A549 (cell line): ENCODE measurements around the gene BCAS3. TPM values are rescaled to one million over a fixed set of nuclear protein-coding genes. Genes with fewer than 3 reads are reported as not detected.
A peak's percentile ranks its signal among the peaks of the same experiment; 100 is the strongest.

Experiments used
- ATAC-seq, 2 experiments: fragments of 200-7000 bp in 1 of 2; fragments of >200 bp in 1 of 2; cut with Nextera tagmentation in 1 of 2; cut with Tn5 transposase in 1 of 2; 3 replicates each; pipeline versions ENCODE4 v1.8.0 to v1.9.1; 2018 to 2020; ENCODE audit warnings: mild to moderate bottlenecking in 1 of 2, moderate library complexity in 1 of 2
- CTCF ChIA-PET: fragments of 300-600 bp; sonication (Branson Sonifier 250); formaldehyde crosslinking; extraction: SDS; loops from one replicate; lab custom pipeline; 2021; ENCODE audit warnings: antibody characterized with exemption, inconsistent platforms; lab: Yijun Ruan, JAX
- POLR2A ChIA-PET: fragments of 350-600 bp; formaldehyde crosslinking; extraction: SDS; loops from one replicate; lab custom pipeline; 2021; ENCODE audit warnings: antibody characterized with exemption, inconsistent platforms; lab: Yijun Ruan, JAX
- DNase-seq, 2 experiments: peaks; one replicate each; pipeline versions ENCODE4 v3.0.0 to v3.0.0-alpha.2; 2011 to 2016; ENCODE audit warnings: low read depth in 1 of 2, low spot score in 1 of 2
- FAIRE-seq: peaks from 2 replicates; lab custom pipeline; 2011; peaks lifted over from hg19 to GRCh38; lab: Jason Lieb, UNC
- H3K27ac ChIP-seq, 2 experiments: fragments of >200 bp; sonication (Bioruptor Twin); formaldehyde crosslinking; 3 replicates each; pipeline ENCODE4 v1.5.1; 2016 to 2017
- H3K4me1 ChIP-seq: fragments of >200 bp; sonication (Bioruptor Twin); formaldehyde crosslinking; 3 replicates; pipeline ENCODE4 v1.6.1; 2016
- H3K4me2 ChIP-seq: fragments of >200 bp; sonication (Bioruptor Twin); formaldehyde crosslinking; 3 replicates; pipeline ENCODE4 v1.6.1; 2016
- H3K4me3 ChIP-seq: fragments of >200 bp; sonication (Bioruptor Twin); formaldehyde crosslinking; 3 replicates; pipeline ENCODE4 v1.5.1; 2016
- H3K9me3 ChIP-seq: fragments of >200 bp; sonication (Bioruptor Twin); formaldehyde crosslinking; 3 replicates; pipeline ENCODE4 v1.6.1; 2016
- BCL3 ChIP-seq: fragments of >200 bp; sonication (Bioruptor Twin); formaldehyde crosslinking; IDR thresholded peaks from 3 replicates; pipeline ENCODE4 v1.6.1; 2016
- CTCF ChIP-seq: fragments of >200 bp; sonication (Bioruptor Twin); formaldehyde crosslinking; IDR thresholded peaks from 3 replicates; pipeline ENCODE4 v1.5.1; 2016
- EP300 ChIP-seq, 2 experiments: fragments of >200 bp; sonication (Bioruptor Twin); formaldehyde crosslinking; IDR thresholded peaks; 2 replicates in 1 of 2; 3 replicates in 1 of 2; pipeline ENCODE4 v1.6.1; 2016 to 2017
- ESRRA ChIP-seq: fragments of 150-350 bp; IDR thresholded peaks from 2 replicates; pipeline ENCODE4 v1.6.1; 2014; ENCODE audit warnings: mild to moderate bottlenecking, low read length, borderline replicate concordance
- GATA3 ChIP-seq: IDR thresholded peaks from 2 replicates; pipeline ENCODE4 v1.6.1; 2012; ENCODE audit warnings: borderline replicate concordance
- HDAC2 ChIP-seq: fragments of 200-600 bp; sonication (generic); IDR thresholded peaks from 2 replicates; pipeline ENCODE4 v1.6.1; 2016
- HOXB13 ChIP-seq: fragments of 250-450 bp; sonication (Bioruptor Pico); IDR thresholded peaks from 2 replicates; pipeline ENCODE4 v1.5.0; 2020; ENCODE audit warnings: low read depth, mild to moderate bottlenecking, moderate library complexity
- HOXB5 ChIP-seq: fragments of 250-450 bp; sonication (Bioruptor Pico); IDR thresholded peaks from 2 replicates; pipeline ENCODE4 v1.5.0; 2020; ENCODE audit warnings: mild to moderate bottlenecking, moderate library complexity
- JUN ChIP-seq, 2 experiments: fragments of >200 bp; sonication (Bioruptor Twin); formaldehyde crosslinking; IDR thresholded peaks; 2 replicates in 1 of 2; 3 replicates in 1 of 2; pipeline ENCODE4 v1.6.1; 2016 to 2017
- JUNB ChIP-seq: fragments of >200 bp; sonication (Bioruptor Twin); formaldehyde crosslinking; IDR thresholded peaks from 2 replicates; pipeline ENCODE4 v1.6.1; 2016
- KDM1A ChIP-seq: fragments of 200-600 bp; sonication (generic); IDR thresholded peaks from 2 replicates; pipeline ENCODE4 v1.6.1; 2016; ENCODE audit warnings: low read depth, mild to moderate bottlenecking
- MAX ChIP-seq: IDR thresholded peaks from 2 replicates; pipeline ENCODE4 v1.6.1; 2012
- NPAS2 ChIP-seq: fragments of 250-450 bp; sonication (Bioruptor Pico); IDR thresholded peaks from 2 replicates; pipeline ENCODE4 v1.8.0; 2022; ENCODE audit warnings: mild to moderate bottlenecking, moderate library complexity, borderline replicate concordance
- NR3C1 ChIP-seq: fragments of >200 bp; sonication (Bioruptor Twin); formaldehyde crosslinking; IDR thresholded peaks from 3 replicates; pipeline ENCODE4 v1.6.1; 2017
- PBX3 ChIP-seq: IDR thresholded peaks from 2 replicates; pipeline ENCODE4 v1.6.1; 2012
- RAD21 ChIP-seq, 2 experiments: fragments of >200 bp in 1 of 2; sonication (Bioruptor Twin) in 1 of 2; formaldehyde crosslinking in 1 of 2; IDR thresholded peaks in 1 of 2; conservative IDR thresholded peaks in 1 of 2; 2 replicates in 1 of 2; 3 replicates in 1 of 2; pipeline ENCODE4 v1.6.1; 2012 to 2018; ENCODE audit warnings: inconsistent platforms in 1 of 2
- RARB ChIP-seq: fragments of 250-450 bp; sonication (Bioruptor Pico); IDR thresholded peaks from 2 replicates; pipeline ENCODE4 v1.8.0; 2021; ENCODE audit warnings: mild to moderate bottlenecking, moderate library complexity
- RNF2 ChIP-seq: fragments of 200-600 bp; sonication (generic); IDR thresholded peaks from 2 replicates; pipeline ENCODE4 v1.6.1; 2016; ENCODE audit warnings: low read depth, mild to moderate bottlenecking, antibody characterized with exemption, moderate library complexity, borderline replicate concordance
- SMC3 ChIP-seq: fragments of >200 bp; sonication (Bioruptor Twin); formaldehyde crosslinking; IDR thresholded peaks from 3 replicates; pipeline ENCODE4 v1.6.1; 2018; ENCODE audit warnings: inconsistent platforms
- USF2 ChIP-seq: fragments of 450-650 bp; IDR thresholded peaks from 2 replicates; pipeline ENCODE4 v1.6.1; 2014; ENCODE audit warnings: antibody characterized with exemption
- ZFP36 ChIP-seq: fragments of 450-650 bp; IDR thresholded peaks from 2 replicates; pipeline ENCODE4 v1.6.1; 2014; ENCODE audit warnings: borderline replicate concordance; ENCODE audit not compliant: partially characterized antibody
- ZNF302 ChIP-seq: fragments of 250-450 bp; sonication (Bioruptor Pico); IDR thresholded peaks from 2 replicates; pipeline ENCODE4 v1.9.0; 2021; ENCODE audit warnings: inconsistent platforms, mild to moderate bottlenecking, moderate library complexity
- WGBS: methylation state at CpG from one replicate; pipeline ENCODE4 v1.1.6; 2017; ENCODE audit errors: missing lambda C conversion rate; 5-methylcytosine and 5-hydroxymethylcytosine counted together
- polyA plus RNA-seq, 4 experiments: library from polyadenylated mRNA; depleted of rRNA in 3 of 4; stranded (reverse); fragments of >200 nt; fragmentation: RNase III in 1 of 4; extraction: RNeasy Plus Mini Kit Qiagen cat#74134 plus additional on column Dnase treatment in 1 of 4; gene quantifications; 2 replicates in 3 of 4; 3 replicates in 1 of 4; pipeline ENCODE4 v1.2.3, GENCODE V29; 2011 to 2017

Gene BCAS3
- polyA plus RNA-seq, 2 of the 4 experiments (the other 2 are of a cell fraction), result 14.7 to 43.4 TPM

GRCh38 chr17:61406971-61407911 lies 729.6 kb downstream of the BCAS3 start:
- DNase-seq (no peak), FAIRE-seq (no peak), ATAC-seq (no peak)
- Histone ChIP-seq H3K4me1 (peaks cover 4% of the 10 kb centered on the region; the same call in 2 of the 3 replicates), H3K4me3 (no peak overlapping the region), H3K9me3 (no peaks in the 10 kb centered on the region), H3K4me2 (no peak overlapping the region), H3K27ac (no peak overlapping the region)
- 71% methylated on average over 8 of the region's 8 CpGs for WGBS
- ChIA-PET CTCF (interaction anchor here (1.0 to 4.3 kb wide), 6 partner anchors 13 to 687 kb away, joined by 3 to 21 read pairs (median 4); no protein-coding TSS in a partner anchor), POLR2A (no interaction called here)
- TF ChIP-seq EP300 (IDR thresholded peaks at IDR 0.05), result no peak

- DNase-seq (no peak), FAIRE-seq (no peak), ATAC-seq (no peak)
- WGBS, result 91% methylated on average over 35 of the region's 41 CpGs
- H3K4me1 ChIP-seq, result peaks cover 8% of the 10 kb centered on the region; the same call in 2 of the 3 replicates
- CTCF ChIA-PET, result interaction anchor here (0.6 to 19.8 kb wide), 29 partner anchors 7 to 731 kb away, joined by 3 to 357 read pairs (median 4); partner anchors contain the start of genes BCAS3 and TBX2
- POLR2A ChIA-PET, result no interaction called here
- peak overlapping the region; percentile 72 to 92; a peak in 5 of 6 replicates for H3K27ac ChIP-seq
- 0 out of 3 replicates have a peak, but pooled peaks cover 1% of the 10 kb centered on the region for H3K9me3 ChIP-seq
- no peak for TF ChIP-seq RNF2
- TF ChIP-seq ZNF302 (CRISPR knock-in tag), result no peak
- no peak for TF ChIP-seq RARB (CRISPR knock-in tag)
- no peak for TF ChIP-seq ESRRA
- no peak for TF ChIP-seq HOXB13 (CRISPR knock-in tag)
- no peak for TF ChIP-seq SMC3
- no peak for TF ChIP-seq BCL3
- no peak for TF ChIP-seq HDAC2
- TF ChIP-seq JUN (IDR thresholded peaks at IDR 0.05), result no peak
- TF ChIP-seq NR3C1, result no peak
- TF ChIP-seq GATA3, result no peak
- H3K4me3 ChIP-seq, result peak overlapping the region; percentile 46; the same call in 2 of the 3 replicates
- peak overlapping the region; percentile 58 for H3K4me2 ChIP-seq
These were observed 730.7 kb downstream of the BCAS3 start for GRCh38 chr17:61408151-61409041.

GRCh38 chr17:61409301-61410112 lies 731.9 kb downstream of the BCAS3 start:
- Histone ChIP-seq H3K4me2 (peak overlapping the region; percentile 58), H3K4me3 (peak overlapping the region; percentile 46), H3K4me1 (peaks cover 8% of the 10 kb centered on the region; the same call in 2 of the 3 replicates), H3K27ac (peak overlapping the region; percentile 72 to 92), H3K9me3 (0 out of 3 replicates have a peak, but pooled peaks cover 8% of the 10 kb centered on the region)
- ATAC-seq, result peak; percentile 72 to 74
- DNase-seq, result peak; percentile 75 to 91
- ChIA-PET POLR2A (interaction anchor here (0.7 to 1.0 kb wide), 3 partner anchors 9 to 689 kb away, joined by 3 to 4 read pairs (median 4); partner anchors contain the start of gene TBX2), CTCF (interaction anchor here (0.6 to 19.8 kb wide), 54 partner anchors 8 to 732 kb away, joined by 3 to 357 read pairs (median 4); partner anchors contain the start of genes BCAS3 and TBX2)
- no peak for FAIRE-seq
- 5% methylated on average over 54 of the region's 73 CpGs for WGBS
- TF ChIP-seq MAX (peak; percentile 41), NR3C1 (no peak), JUNB (no peak), ZFP36 (no peak), RAD21 (conservative IDR thresholded peaks at IDR 0.05 in 1 of 2, IDR thresholded peaks at IDR 0.05 in 1 of 2) (peak; percentile 50 to 72), HOXB5 (no peak), GATA3 (no peak), USF2 (no peak), PBX3 (no peak), NPAS2 (CRISPR knock-in tag) (0 out of 2 replicates have a peak, but pooled peaks have one; percentile 20), CTCF (peak; percentile 96), KDM1A (no peak)
